Mucosa of gallbladder (tissue), 1 donor: ENCODE data around the gene BNIP1. TPM values are rescaled to one million over a fixed set of nuclear protein-coding genes. Genes with fewer than 3 reads are reported as not detected.
"Not testable (repeated sequence)": the region's sequence is repeated elsewhere in the genome, so short reads cannot be mapped to it uniquely, and the experiment has no call there.

Experiments
- DNase-seq: peaks from one replicate; pipeline ENCODE4 v3.0.0-alpha.2; 2020; ENCODE audit warnings: low spot score
- total RNA-seq: library from RNA; stranded (reverse); gene quantifications from one replicate; pipeline ENCODE4 v1.2.1, GENCODE V29; 2021
- donor health status: DM: no; HTN: no; CAD: no.

The BNIP1 gene
- 13.5 TPM for total RNA-seq

- peak; percentile 98 for DNase-seq
Measured at GRCh38 chr5:173144200-173145176, at the start of gene BNIP1. BNIP1 (plus strand) TSS chr5:173144531; CDS start chr5:173144546, 15 bp downstream.

- DNase-seq = no peak
Measured at GRCh38 chr5:173098787-173099186, 45.5 kb upstream of the BNIP1 start.

- no peak for DNase-seq
Measured at GRCh38 chr5:173099461-173099860, 44.9 kb upstream of the BNIP1 start.

GRCh38 chr5:173101245-173101644 lies 43.1 kb upstream of the BNIP1 start:
- no peak for DNase-seq

- no peak for DNase-seq
Measured at GRCh38 chr5:173103411-173103810, 40.9 kb upstream of the BNIP1 start.

GRCh38 chr5:173108914-173109313 lies 35.4 kb upstream of the BNIP1 start:
- DNase-seq = no peak

GRCh38 chr5:173114536-173114935 lies 29.8 kb upstream of the BNIP1 start:
- DNase-seq = no peak

- DNase-seq = no peak
Measured at GRCh38 chr5:173119719-173120118, 24.6 kb upstream of the BNIP1 start.

- no peak for DNase-seq
Measured at GRCh38 chr5:173123416-173123815, 20.9 kb upstream of the BNIP1 start.

- DNase-seq = not testable (repeated sequence)
Measured at GRCh38 chr5:173132166-173132565, 12.2 kb upstream of the BNIP1 start.

- DNase-seq = no peak
Measured at GRCh38 chr5:173138707-173139106, 5.6 kb upstream of the BNIP1 start.

- DNase-seq = no peak
Measured at GRCh38 chr5:173139631-173140030, 4.7 kb upstream of the BNIP1 start.

- no peak for DNase-seq
Measured at GRCh38 chr5:173140769-173141168, 3.6 kb upstream of the BNIP1 start.

- DNase-seq = no peak
Measured at GRCh38 chr5:173143567-173143966, 764 bp upstream of the BNIP1 start.

GRCh38 chr5:173148354-173148753 lies 4.0 kb downstream of the BNIP1 start:
- DNase-seq = no peak

- no peak for DNase-seq
Measured at GRCh38 chr5:173152547-173152946, 8.2 kb downstream of the BNIP1 start.

GRCh38 chr5:173153842-173154241 lies 9.5 kb downstream of the BNIP1 start:
- DNase-seq = no peak

- not testable (repeated sequence) for DNase-seq
Measured at GRCh38 chr5:173154619-173155018, 10.3 kb downstream of the BNIP1 start.

GRCh38 chr5:173155912-173156311 lies 11.6 kb downstream of the BNIP1 start:
- no peak for DNase-seq

GRCh38 chr5:173158366-173158765 lies 14.0 kb downstream of the BNIP1 start:
- no peak for DNase-seq

- no peak for DNase-seq
Measured at GRCh38 chr5:173159256-173159655, 14.9 kb downstream of the BNIP1 start.

GRCh38 chr5:173161148-173161547 lies 16.8 kb downstream of the BNIP1 start:
- DNase-seq = no peak

- no peak for DNase-seq
Measured at GRCh38 chr5:173163219-173163618, 18.9 kb downstream of the BNIP1 start.
